Activated T-helper 1 cell treated with anti-CD3 and anti-CD28 coated beads, Interleukin-12 subunit alpha, Interleukin-12 subunit beta, Interleukin-2, Interleukin-4 antibody, amounts not matched to agents 30 ng/mL and 10 ng/mL and 1 ng/mL, durations not matched to agents 14 hours and 24 hours and 36 hours (primary cell): ENCODE measurements around the gene PDCD2L. TPM values are rescaled to one million over a fixed set of nuclear protein-coding genes. Genes with fewer than 3 reads are reported as not detected.
"Not testable (repeated sequence)": the region's sequence is repeated elsewhere in the genome, so short reads cannot be mapped to it uniquely, and the experiment has no call there.

Source experiments
- DNase-seq: peaks from one replicate; pipeline ENCODE4 v3.0.0; 2021; ENCODE audit warnings: low spot score
- H3K27ac Mint-ChIP-seq: one replicate; pipeline ENCODE4 v1.8.0; 2021; ENCODE audit warnings: mild to moderate bottlenecking, mixed read lengths
- H3K27me3 Mint-ChIP-seq: one replicate; pipeline ENCODE4 v1.8.0; 2022; ENCODE audit warnings: mild to moderate bottlenecking, moderate library complexity, mixed read lengths; ENCODE audit not compliant: insufficient read depth
- H3K36me3 Mint-ChIP-seq: one replicate; pipeline ENCODE4 v1.8.0; 2021; ENCODE audit warnings: low read depth, mixed read lengths
- H3K4me1 Mint-ChIP-seq: one replicate; pipeline ENCODE4 v1.8.0; 2021; ENCODE audit warnings: low read depth, mixed read lengths
- H3K4me3 Mint-ChIP-seq: one replicate; pipeline ENCODE4 v1.8.0; 2021; ENCODE audit warnings: mild to moderate bottlenecking, moderate library complexity, mixed read lengths
- H3K9me3 Mint-ChIP-seq: one replicate; pipeline ENCODE4 v1.8.0; 2021; ENCODE audit warnings: mixed read lengths
- intact Hi-C: fragments of 100-400 bp; cut with micrococcal nuclease; formaldehyde crosslinking; loops from one replicate; pipeline ENCODE4 v1.15.1; 2024
- total RNA-seq: library from RNA; stranded (reverse); gene quantifications from 2 replicates; pipeline ENCODE4 v1.2.3, GENCODE V29; 2022

Gene PDCD2L
- total RNA-seq, 1 donor from 2014 or later: 52.3 TPM

DNA sequence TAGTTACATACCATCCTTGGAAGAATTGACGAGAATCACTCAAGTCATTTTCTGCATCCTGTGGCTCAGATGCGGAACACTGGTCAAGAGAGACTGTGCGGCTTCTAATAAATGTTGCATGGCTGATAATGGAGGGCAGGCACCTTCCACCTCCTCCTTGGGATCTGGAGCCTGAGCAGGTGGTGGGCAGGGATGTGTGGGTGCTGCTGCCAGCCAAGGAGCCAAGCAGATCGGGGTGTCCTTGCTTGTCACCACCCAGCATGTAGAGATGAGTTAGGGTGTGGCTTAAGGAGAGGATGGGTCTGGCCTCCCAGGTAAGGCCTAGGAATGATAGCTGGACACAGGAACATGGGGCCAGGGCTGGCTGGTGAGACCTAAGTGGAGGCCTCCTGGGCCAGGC is 21.7 kb upstream of the PDCD2L start:
- Mint-ChIP-seq H3K4me3 (no peak overlapping the region), H3K4me1 (peaks cover 5% of the 10 kb centered on the region), H3K9me3 (no peaks in the 10 kb centered on the region), H3K27me3 (no peaks in the 10 kb centered on the region), H3K27ac (no peak overlapping the region), H3K36me3 (peaks cover 67% of the 10 kb centered on the region)
- no peak for DNase-seq
- intact Hi-C loops: no loop called here

DNA sequence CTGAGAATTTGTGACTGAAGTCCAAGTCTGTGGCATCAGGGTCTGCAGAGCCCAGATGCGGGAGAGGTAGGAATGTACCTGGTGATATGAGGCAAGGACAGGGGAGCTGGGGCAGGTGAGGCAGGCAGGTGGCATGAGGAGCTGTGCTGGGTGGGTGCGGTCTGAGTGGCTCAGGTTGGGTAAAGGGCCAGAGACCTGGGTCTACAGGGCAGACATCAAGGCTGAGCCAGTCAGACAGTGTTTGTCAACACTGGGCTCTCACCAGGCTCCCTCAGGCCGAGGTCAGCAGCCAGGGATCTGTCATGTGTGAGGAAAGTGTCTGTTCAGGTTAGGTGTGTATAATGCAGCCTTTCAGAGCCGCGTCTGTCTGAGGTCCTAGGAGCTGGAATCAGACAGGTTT is 20.6 kb upstream of the PDCD2L start:
- intact Hi-C loops: no loop called here
- Mint-ChIP-seq H3K4me3 (no peak overlapping the region), H3K36me3 (peaks cover 60% of the 10 kb centered on the region), H3K27ac (no peak overlapping the region), H3K27me3 (no peaks in the 10 kb centered on the region), H3K9me3 (no peaks in the 10 kb centered on the region), H3K4me1 (peaks cover 5% of the 10 kb centered on the region)
- DNase-seq: no peak

DNA sequence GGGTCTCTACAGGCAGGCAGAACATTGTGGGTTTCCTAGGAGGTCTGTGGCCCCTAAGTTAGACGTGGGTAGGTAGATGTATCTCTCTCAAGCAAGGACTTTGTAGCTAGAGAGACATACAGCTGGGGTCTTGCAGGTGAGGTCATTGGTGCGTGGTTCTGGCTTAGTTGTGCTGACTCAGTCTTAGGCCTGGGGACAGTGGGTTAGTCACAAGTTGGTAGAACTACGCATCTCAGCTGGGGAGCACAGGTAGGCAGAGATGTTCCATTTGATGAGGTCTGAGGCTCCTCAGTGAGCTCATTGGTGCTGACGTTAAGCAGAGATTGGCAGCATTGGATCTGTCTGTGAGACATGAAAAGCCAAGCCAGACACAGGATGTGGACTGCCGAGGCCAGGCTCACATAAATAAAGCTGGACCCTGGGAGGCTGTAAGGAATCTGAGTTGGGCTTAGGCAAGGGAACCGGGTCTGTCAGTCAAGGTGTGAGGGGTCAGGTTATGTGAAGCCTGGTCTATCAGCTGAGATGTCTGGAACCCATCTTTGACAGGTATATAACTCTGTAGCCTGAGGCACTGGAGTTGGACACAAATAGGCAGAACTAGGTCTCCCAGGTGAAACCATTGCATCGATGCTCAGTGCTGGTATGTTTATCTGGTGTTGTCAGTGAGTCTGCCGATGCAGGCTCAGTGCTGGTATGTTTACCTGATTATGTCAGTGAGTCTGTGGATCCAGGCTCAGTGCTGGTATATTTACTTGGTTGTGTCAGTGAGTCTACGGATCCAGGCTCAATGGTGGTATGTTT is 17.4 kb upstream of the PDCD2L start:
- no peak overlapping the region for H3K4me3 Mint-ChIP-seq

DNA sequence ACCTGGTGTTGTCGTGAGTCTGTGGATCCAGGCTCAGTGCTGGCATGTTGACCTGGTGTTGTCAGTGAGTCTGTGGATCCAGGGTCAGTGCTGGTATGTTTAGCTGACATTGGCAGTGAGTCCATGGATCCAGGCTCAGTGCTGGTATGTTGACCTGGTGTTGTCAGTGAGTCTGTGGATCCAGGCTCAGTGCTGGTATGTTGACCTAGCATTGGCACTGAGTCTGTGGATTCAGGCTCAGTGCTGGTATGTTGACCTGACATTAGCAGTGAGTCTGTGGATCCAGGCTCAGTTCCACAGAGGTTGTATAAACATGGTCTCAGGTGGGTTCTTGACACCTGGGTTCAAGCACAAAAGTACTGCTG is 16.8 kb upstream of the PDCD2L start:
- no peaks in the 10 kb centered on the region for H3K27me3 Mint-ChIP-seq

More for the DNA sequence above, 17.4 kb upstream of the PDCD2L start:
- no peak for DNase-seq
- intact Hi-C loops: no loop called here
- peaks cover 5% of the 10 kb centered on the region for H3K4me1 Mint-ChIP-seq
- H3K9me3 Mint-ChIP-seq: no peaks in the 10 kb centered on the region
- H3K27ac Mint-ChIP-seq: no peak overlapping the region
- no peaks in the 10 kb centered on the region for H3K27me3 Mint-ChIP-seq
- peaks cover 43% of the 10 kb centered on the region for H3K36me3 Mint-ChIP-seq

DNA sequence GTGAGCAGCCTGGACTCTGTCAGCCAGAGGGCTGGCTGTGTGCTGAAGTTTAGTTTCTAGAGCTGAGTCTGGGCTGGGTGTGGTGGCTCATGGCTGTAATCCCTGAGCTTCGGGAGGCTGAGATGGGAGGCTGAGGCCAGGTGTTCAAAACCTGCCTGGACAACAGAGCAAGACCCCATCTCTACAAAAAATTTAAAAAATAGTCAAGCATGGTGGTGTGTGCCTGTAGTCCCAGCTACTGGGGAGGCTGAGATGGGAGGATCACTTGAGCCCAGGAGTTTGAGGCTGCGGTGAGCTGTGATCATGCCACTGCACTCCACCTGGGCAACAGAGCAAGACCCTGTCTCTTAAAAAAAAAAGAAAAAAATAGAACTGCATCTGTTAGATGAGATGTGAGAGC is 15.5 kb upstream of the PDCD2L start:
- H3K36me3 Mint-ChIP-seq: peaks cover 27% of the 10 kb centered on the region
- H3K27ac Mint-ChIP-seq, intact Hi-C loops, H3K4me3 Mint-ChIP-seq, H3K4me1 Mint-ChIP-seq, H3K9me3 Mint-ChIP-seq, H3K27me3 Mint-ChIP-seq, DNase-seq: not testable (repeated sequence)

More for the DNA sequence above, 16.8 kb upstream of the PDCD2L start:
- Mint-ChIP-seq H3K4me3 (no peak overlapping the region), H3K4me1 (peaks cover 5% of the 10 kb centered on the region), H3K27ac (no peak overlapping the region), H3K36me3 (peaks cover 40% of the 10 kb centered on the region), H3K9me3 (no peaks in the 10 kb centered on the region)
- intact Hi-C loops: no loop called here
- DNase-seq: no peak

DNA sequence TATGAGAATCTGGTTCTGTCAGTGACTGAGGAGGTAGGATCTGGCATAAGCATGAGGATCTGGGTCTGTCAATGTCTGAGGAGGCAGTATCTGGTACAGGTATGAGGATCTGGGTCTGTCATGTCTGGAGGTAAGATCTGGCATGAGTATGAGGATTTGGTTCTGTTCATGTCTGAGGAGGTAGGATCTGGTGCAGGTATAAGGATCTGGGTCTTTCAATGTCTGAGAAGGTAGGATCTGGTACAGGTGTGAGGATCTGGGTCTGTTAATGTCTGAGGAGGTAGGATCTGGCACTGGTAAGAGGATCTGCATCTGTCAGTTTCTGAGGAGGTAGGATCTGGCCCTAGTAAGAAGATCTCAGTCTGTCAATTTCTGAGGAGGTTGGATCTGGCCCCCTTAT is 12.4 kb upstream of the PDCD2L start:
- H3K4me3 Mint-ChIP-seq: no peak overlapping the region
- H3K36me3 Mint-ChIP-seq: peaks cover 7% of the 10 kb centered on the region
- no peaks in the 10 kb centered on the region for H3K9me3 Mint-ChIP-seq
- H3K4me1 Mint-ChIP-seq: no peaks in the 10 kb centered on the region
- H3K27ac Mint-ChIP-seq: no peak overlapping the region
- DNase-seq: no peak
- intact Hi-C loops: no loop called here
- no peaks in the 10 kb centered on the region for H3K27me3 Mint-ChIP-seq

DNA sequence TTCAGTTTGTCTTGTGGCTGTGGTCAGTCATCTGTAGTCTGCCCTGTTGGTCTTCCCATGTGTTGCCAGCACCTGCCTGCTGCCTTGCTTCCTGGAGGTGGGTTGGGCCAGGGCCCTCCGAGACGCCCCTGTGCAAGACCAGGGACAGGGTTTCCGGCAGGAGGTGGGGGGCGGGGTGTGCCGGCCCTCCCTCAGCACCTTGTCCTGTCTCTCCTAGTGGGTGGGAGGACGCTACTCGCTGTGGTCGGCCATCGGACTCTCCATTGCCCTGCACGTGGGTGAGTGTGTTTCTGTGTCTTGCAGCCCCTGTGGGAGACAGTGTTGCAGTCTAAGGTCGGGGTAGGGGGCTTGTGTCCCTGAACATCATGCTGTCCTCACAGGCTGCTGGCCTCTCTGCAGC is 11.2 kb upstream of the PDCD2L start:
- peaks cover 9% of the 10 kb centered on the region for H3K36me3 Mint-ChIP-seq
- H3K4me3 Mint-ChIP-seq: no peak overlapping the region
- intact Hi-C loops: no loop called here
- H3K27me3 Mint-ChIP-seq: no peaks in the 10 kb centered on the region
- no peaks in the 10 kb centered on the region for H3K9me3 Mint-ChIP-seq
- no peak overlapping the region for H3K27ac Mint-ChIP-seq
- no peak for DNase-seq
- no peaks in the 10 kb centered on the region for H3K4me1 Mint-ChIP-seq

DNA sequence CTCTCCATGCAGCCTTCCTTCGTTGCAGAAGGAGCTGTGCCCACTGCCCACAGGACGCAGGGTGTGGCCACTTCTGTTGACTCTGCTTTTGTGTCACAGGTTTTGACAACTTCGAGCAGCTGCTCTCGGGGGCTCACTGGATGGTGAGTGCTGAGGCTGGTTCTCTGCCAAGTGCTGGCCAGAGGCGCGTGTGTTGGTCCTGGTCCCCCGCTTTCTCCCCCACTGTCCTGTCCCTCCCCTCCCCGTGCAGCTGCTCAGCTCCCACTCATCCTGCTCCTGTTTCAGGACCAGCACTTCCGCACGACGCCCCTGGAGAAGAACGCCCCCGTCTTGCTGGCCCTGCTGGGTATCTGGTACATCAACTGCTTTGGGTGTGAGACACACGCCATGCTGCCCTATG is 10.6 kb upstream of the PDCD2L start:
- no peak for DNase-seq
- H3K36me3 Mint-ChIP-seq: peaks cover 12% of the 10 kb centered on the region
- no peaks in the 10 kb centered on the region for H3K4me1 Mint-ChIP-seq
- H3K27ac Mint-ChIP-seq: no peak overlapping the region
- intact Hi-C loops: no loop called here
- no peaks in the 10 kb centered on the region for H3K9me3 Mint-ChIP-seq
- no peak overlapping the region for H3K4me3 Mint-ChIP-seq
- H3K27me3 Mint-ChIP-seq: no peaks in the 10 kb centered on the region

DNA sequence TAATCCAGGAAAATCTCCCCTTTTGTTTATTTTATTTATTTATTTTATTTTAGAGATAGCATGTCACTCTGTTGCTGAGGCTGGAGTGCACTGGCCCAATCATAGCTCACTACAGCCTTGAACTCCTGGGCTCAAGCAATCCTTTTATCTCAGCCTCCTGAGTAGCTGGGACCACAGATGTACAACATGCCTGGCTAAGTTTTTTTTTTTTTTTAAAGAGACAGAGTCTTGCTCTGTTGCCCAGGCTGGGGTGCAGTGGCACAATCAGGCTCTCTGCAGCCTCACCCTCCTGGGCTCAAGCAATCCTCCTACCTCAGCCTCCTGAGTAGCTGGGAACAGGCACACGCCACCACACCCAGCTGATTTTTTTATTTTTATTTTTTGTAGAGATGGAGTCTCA is 6.3 kb upstream of the PDCD2L start:
- no peaks in the 10 kb centered on the region for H3K4me1 Mint-ChIP-seq
- intact Hi-C loops: no loop called here
- no peak overlapping the region for H3K27ac Mint-ChIP-seq
- no peak for DNase-seq
- no peaks in the 10 kb centered on the region for H3K9me3 Mint-ChIP-seq
- H3K36me3 Mint-ChIP-seq: peaks cover 30% of the 10 kb centered on the region
- no peaks in the 10 kb centered on the region for H3K27me3 Mint-ChIP-seq
- no peak overlapping the region for H3K4me3 Mint-ChIP-seq

DNA sequence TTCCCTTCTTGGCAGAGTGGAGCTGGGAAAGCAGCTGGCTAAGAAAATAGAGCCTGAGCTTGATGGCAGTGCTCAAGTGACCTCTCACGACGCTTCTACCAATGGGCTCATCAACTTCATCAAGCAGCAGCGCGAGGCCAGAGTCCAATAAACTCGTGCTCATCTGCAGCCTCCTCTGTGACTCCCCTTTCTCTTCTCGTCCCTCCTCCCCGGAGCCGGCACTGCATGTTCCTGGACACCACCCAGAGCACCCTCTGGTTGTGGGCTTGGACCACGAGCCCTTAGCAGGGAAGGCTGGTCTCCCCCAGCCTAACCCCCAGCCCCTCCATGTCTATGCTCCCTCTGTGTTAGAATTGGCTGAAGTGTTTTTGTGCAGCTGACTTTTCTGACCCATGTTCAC is 4.3 kb upstream of the PDCD2L start:
- H3K27ac Mint-ChIP-seq: no peak overlapping the region
- H3K4me3 Mint-ChIP-seq: no peak overlapping the region
- peaks cover 12% of the 10 kb centered on the region for H3K4me1 Mint-ChIP-seq
- H3K27me3 Mint-ChIP-seq: no peaks in the 10 kb centered on the region
- no peak for DNase-seq
- intact Hi-C loops: loop anchor here (5.0 kb wide), 1 partner anchor 102 kb away; no protein-coding TSS in a partner anchor
- peaks cover 31% of the 10 kb centered on the region for H3K36me3 Mint-ChIP-seq
- H3K9me3 Mint-ChIP-seq: no peaks in the 10 kb centered on the region

DNA sequence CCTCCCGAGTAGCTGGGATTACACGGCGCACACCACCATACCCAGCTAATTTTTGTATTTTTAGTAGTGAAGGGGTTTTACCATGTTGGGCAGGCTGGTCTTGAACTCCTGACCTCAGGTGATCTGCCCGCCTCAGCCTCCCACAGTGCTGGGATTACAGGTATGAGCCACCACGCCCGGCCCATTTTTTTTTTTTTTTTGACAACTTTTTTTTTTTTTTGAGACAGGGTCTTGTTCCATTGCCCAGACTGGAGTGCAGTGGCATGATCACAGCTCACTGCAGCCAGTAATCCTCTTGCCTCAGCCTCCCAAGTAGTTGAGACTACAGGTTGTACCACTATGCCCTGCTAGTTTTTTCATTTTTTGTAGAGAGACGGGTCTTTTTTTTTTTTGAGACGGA is 3.4 kb upstream of the PDCD2L start:
- intact Hi-C loops: loop anchor here (5.0 kb wide), 1 partner anchor 101 kb away; no protein-coding TSS in a partner anchor
- peaks cover 13% of the 10 kb centered on the region for H3K4me1 Mint-ChIP-seq
- not testable (repeated sequence) for H3K27ac Mint-ChIP-seq, H3K4me3 Mint-ChIP-seq, H3K9me3 Mint-ChIP-seq, H3K27me3 Mint-ChIP-seq, DNase-seq
- H3K36me3 Mint-ChIP-seq: peaks cover 29% of the 10 kb centered on the region

DNA sequence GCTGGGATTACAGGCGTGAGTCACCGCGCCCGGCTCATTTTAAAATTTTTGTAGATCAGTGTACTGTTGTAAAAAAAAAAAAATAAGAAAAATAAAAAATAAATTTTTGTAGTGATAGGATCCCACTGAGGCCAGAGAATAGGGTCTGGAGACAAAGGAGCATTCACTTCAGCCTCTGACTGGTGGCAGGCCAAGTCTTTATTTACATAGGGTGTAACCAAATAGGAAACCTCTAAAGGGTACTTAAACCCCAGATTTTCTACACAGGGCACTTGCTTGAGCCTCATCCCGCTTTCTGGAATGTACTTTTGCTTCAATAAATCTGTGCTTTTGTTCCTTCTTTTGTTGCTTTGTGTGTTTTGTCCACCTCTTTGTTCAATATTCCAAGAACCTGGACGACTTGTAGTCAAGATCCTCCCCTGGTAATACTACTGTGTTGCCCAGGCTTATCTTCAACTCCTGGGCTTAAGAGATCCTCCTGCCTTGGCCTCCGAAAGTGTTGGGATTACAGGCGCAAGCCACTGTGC is 2.1 kb upstream of the PDCD2L start:
- intact Hi-C loops: loop anchor here (5.0 kb wide), 1 partner anchor 100 kb away; no protein-coding TSS in a partner anchor
- H3K36me3 Mint-ChIP-seq: peaks cover 25% of the 10 kb centered on the region
- H3K4me3 Mint-ChIP-seq: no peak overlapping the region
- H3K27ac Mint-ChIP-seq: no peak overlapping the region
- H3K27me3 Mint-ChIP-seq: no peaks in the 10 kb centered on the region
- no peak for DNase-seq
- peaks cover 13% of the 10 kb centered on the region for H3K4me1 Mint-ChIP-seq
- no peaks in the 10 kb centered on the region for H3K9me3 Mint-ChIP-seq

DNA sequence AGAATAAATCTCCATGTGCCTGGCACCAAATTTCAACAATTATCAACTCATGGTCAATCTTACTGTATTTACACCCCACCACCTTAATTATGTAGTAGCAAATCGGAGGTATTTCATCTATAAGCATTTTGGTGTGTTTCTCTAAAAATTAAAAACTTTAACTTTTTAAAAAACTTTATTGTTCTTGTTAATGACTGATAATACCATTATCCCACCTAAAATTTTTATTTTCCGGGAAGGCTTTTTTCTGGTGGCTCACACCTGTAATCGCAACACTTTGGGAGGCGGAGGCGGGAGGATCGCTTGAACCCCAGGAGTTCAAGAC is 453 bp upstream of the PDCD2L start:
- Mint-ChIP-seq H3K4me3 (peak overlapping the region; percentile 94), H3K27ac (peak overlapping the region; percentile 86), H3K4me1 (peaks cover 13% of the 10 kb centered on the region), H3K27me3 (no peaks in the 10 kb centered on the region), H3K9me3 (no peaks in the 10 kb centered on the region), H3K36me3 (peaks cover 19% of the 10 kb centered on the region)
- no peak for DNase-seq
- intact Hi-C loops: loop anchor here (1.0 to 5.0 kb wide), 3 partner anchors 27 to 99 kb away; partner anchors contain the start of gene GPI
